Endothelial cell of umbilical vein (primary cell): ENCODE results near the gene DCC. TPM values are rescaled to one million over a fixed set of nuclear protein-coding genes. Genes with fewer than 3 reads are reported as not detected.

ENCODE experiments used
- BruUV-seq: library from RNA; stranded (reverse); fragments of 400-500 nt; replicated peaks from 2 replicates; lab custom pipeline; 2021; lab: Mats Ljungman, UMichigan
- CTCF ChIA-PET: fragments of 300-600, 350-600 bp; sonication (Branson Sonifier 250); formaldehyde crosslinking; loops from one replicate; lab custom pipeline; 2021; ENCODE audit warnings: antibody characterized with exemption, inconsistent platforms; lab: Charles Lee
- POLR2A ChIA-PET: fragments of 300-600, 350-600 bp; sonication (Branson Sonifier 250); formaldehyde crosslinking; loops from one replicate; lab custom pipeline; 2021; ENCODE audit warnings: antibody characterized with exemption, inconsistent platforms; lab: Charles Lee
- DNase-seq: peaks from one replicate; pipeline ENCODE4 v3.0.0-alpha.2; 2011; ENCODE audit warnings: low read depth, low spot score
- FAIRE-seq: peaks from 2 replicates; lab custom pipeline; 2011; peaks lifted over from hg19 to GRCh38; lab: Jason Lieb, UNC
- H2AFZ ChIP-seq: 2 replicates; pipeline ENCODE4 v1.6.0; 2012; ENCODE audit warnings: low read depth, low read length, control low read depth, inconsistent platforms
- H3K27ac ChIP-seq: 2 replicates; pipeline ENCODE4 v1.5.1; 2011; ENCODE audit warnings: low read depth, mild to moderate bottlenecking, control low read depth, low read length, moderate library complexity; ENCODE audit not compliant: insufficient read depth
- H3K27me3 ChIP-seq, 2 experiments: 2 replicates each; pipeline versions ENCODE4 v1.6.0 to v1.6.1; 2011; ENCODE audit warnings: low read length in 2 of 2, mixed read lengths in 1 of 2; ENCODE audit not compliant: control insufficient read depth in 2 of 2, insufficient read depth in 2 of 2
- H3K36me3 ChIP-seq, 2 experiments: 2 replicates in 1 of 2; 3 replicates in 1 of 2; pipeline ENCODE4 v1.5.1; 2011; ENCODE audit warnings: low read length in 2 of 2, mild to moderate bottlenecking in 1 of 2, moderate library complexity in 1 of 2; ENCODE audit not compliant: control insufficient read depth in 2 of 2, insufficient read depth in 2 of 2; ENCODE audit errors: extremely low read depth in 1 of 2
- H3K4me1 ChIP-seq: 3 replicates; pipeline ENCODE4 v1.5.1; 2011; ENCODE audit warnings: mild to moderate bottlenecking, low read length; ENCODE audit not compliant: control insufficient read depth, insufficient read depth; ENCODE audit errors: extremely low read depth
- H3K4me2 ChIP-seq: 2 replicates; pipeline ENCODE4 v1.6.1; 2011; ENCODE audit warnings: low read length, control low read depth, mixed read lengths; ENCODE audit not compliant: insufficient read depth
- H3K4me3 ChIP-seq, 3 experiments: fragments of 200-600 bp in 1 of 3; sonication (generic), shearing (Covaris generic) in 1 of 3; replicated peaks in 1 of 3; 2 replicates each; pipeline ENCODE4 v1.5.1; 2011 to 2016; ENCODE audit warnings: control low read depth in 3 of 3, low read length in 3 of 3, mild to moderate bottlenecking in 2 of 3, inconsistent platforms in 1 of 3, low read depth in 1 of 3, moderate library complexity in 1 of 3; ENCODE audit not compliant: insufficient read depth in 1 of 3
- H3K79me2 ChIP-seq: 2 replicates; pipeline ENCODE4 v1.6.0; 2012; ENCODE audit warnings: low read length, inconsistent platforms; ENCODE audit not compliant: control insufficient read depth, insufficient read depth
- H3K9ac ChIP-seq: replicated peaks from 2 replicates; pipeline ENCODE3; 2011; ENCODE audit warnings: low read length, control low read depth; ENCODE audit not compliant: insufficient read depth; ENCODE audit errors: extremely low read depth
- H3K9me1 ChIP-seq: replicated peaks from 3 replicates; pipeline ENCODE4 v1.6.0; 2011; ENCODE audit warnings: mild to moderate bottlenecking, low read length; ENCODE audit not compliant: control insufficient read depth, insufficient read depth; ENCODE audit errors: extremely low read depth
- H3K9me3 ChIP-seq: replicated peaks from 2 replicates; pipeline ENCODE4 v1.5.1; 2012; ENCODE audit warnings: low read length, inconsistent platforms; ENCODE audit not compliant: control insufficient read depth, insufficient read depth
- H4K20me1 ChIP-seq: replicated peaks from 2 replicates; pipeline ENCODE3; 2011; ENCODE audit warnings: mild to moderate bottlenecking, low read length; ENCODE audit not compliant: control insufficient read depth, insufficient read depth; ENCODE audit errors: extremely low read depth
- EZH2 ChIP-seq: IDR thresholded peaks from 2 replicates; pipeline ENCODE4 v1.6.1; 2012; ENCODE audit warnings: borderline replicate concordance, low read depth, mild to moderate bottlenecking, moderate library complexity, low read length, inconsistent platforms; ENCODE audit not compliant: severe bottlenecking
- FOS ChIP-seq: IDR thresholded peaks from 2 replicates; pipeline ENCODE4 v1.6.1; 2011; ENCODE audit warnings: mild to moderate bottlenecking, low read length, moderate library complexity, borderline replicate concordance; ENCODE audit not compliant: insufficient read depth
- GATA2 ChIP-seq: IDR thresholded peaks from 2 replicates; pipeline ENCODE4 v1.7.0; 2011; ENCODE audit warnings: low read depth, mild to moderate bottlenecking, moderate library complexity, mixed read lengths, low read length; ENCODE audit not compliant: insufficient read length, insufficient read depth
- JUN ChIP-seq: IDR thresholded peaks from 2 replicates; pipeline ENCODE4 v1.6.1; 2011; ENCODE audit warnings: borderline replicate concordance, low read depth; ENCODE audit not compliant: insufficient read length, insufficient read depth
- MYC ChIP-seq: IDR thresholded peaks from one replicate; pipeline ENCODE4 v1.6.1; 2011; ENCODE audit warnings: mild to moderate bottlenecking, low read depth, low read length
- POLR2A ChIP-seq: IDR thresholded peaks from 2 replicates; pipeline ENCODE4 v1.6.1; 2012; ENCODE audit warnings: low read depth, mild to moderate bottlenecking, control low read depth, low read length
- POLR2AphosphoS5 ChIP-seq: IDR thresholded peaks from 2 replicates; pipeline ENCODE4 v1.6.1; 2012; ENCODE audit warnings: low read depth, mild to moderate bottlenecking, control low read depth, low read length, moderate library complexity; ENCODE audit not compliant: insufficient read depth
- dilution Hi-C: fragments of 300-500 bp; cut with MboI; formaldehyde crosslinking; loops from one replicate; pipeline ENCODE4 v1.15.0; 2019; ENCODE audit warnings: low sequenced_read_pairs; ENCODE audit not compliant: extremely low pct_ligation_motif_present
- intact Hi-C: fragments of 100-400 bp; cut with micrococcal nuclease; formaldehyde crosslinking; loops from one replicate; pipeline ENCODE4 v1.10.0; 2022
- polyA plus RNA-seq, 4 experiments: library from polyadenylated mRNA; depleted of rRNA in 3 of 4; stranded (reverse) in 3 of 4; unstranded in 1 of 4; fragments of >200 nt; gene quantifications; 2 replicates each; pipeline versions ENCODE4 v1.2.1 to v1.2.3, GENCODE V29; 2011 to 2012; ENCODE audit warnings: missing spikeins in 1 of 4
- total RNA-seq: library from RNA; stranded (reverse); gene quantifications from 2 replicates; pipeline ENCODE4 v1.2.3, GENCODE V29; 2021
- TF ChIP-seq, protein P1 (sequence below), 2 donors: IDR thresholded peaks; 1 replicate in 1 of 2; 2 replicates in 1 of 2; pipeline ENCODE4 v1.5.1; 2011; ENCODE audit warnings: low read length in 2 of 2, mild to moderate bottlenecking in 2 of 2, moderate library complexity in 2 of 2, control low read depth in 1 of 2, inconsistent platforms in 1 of 2, low read depth in 1 of 2; ENCODE audit not compliant: insufficient read depth in 1 of 2; ENCODE audit errors: extremely low read depth in 1 of 2
- TF ChIP-seq, protein P2 (sequence below): IDR thresholded peaks from 2 replicates; pipeline ENCODE4 v1.6.1; 2011; ENCODE audit not compliant: insufficient read depth, insufficient read length

DCC gene
- total and polyA plus RNA-seq, 2 donors (not counting 3 experiments of a cell fraction or from before 2014, with no cell fraction given), result not detected

DNA sequence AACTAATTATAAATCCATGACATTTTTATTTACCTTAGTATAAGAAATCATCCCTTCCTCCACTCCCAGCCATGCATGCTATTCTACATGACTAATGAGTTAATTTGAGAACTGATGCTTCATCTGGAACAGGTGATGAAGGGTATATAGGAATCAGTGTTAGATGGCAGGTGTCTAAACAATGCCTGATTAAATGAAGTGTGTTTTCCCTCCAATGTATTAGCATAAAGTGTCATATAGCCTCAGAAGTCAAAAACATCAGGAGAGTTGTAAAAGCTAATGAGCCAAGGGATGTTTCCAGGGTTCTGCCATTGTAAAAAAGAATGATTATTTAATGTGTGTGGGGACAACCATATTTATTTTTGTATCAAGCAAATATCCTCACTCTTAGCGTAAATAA is 913.8 kb downstream of the DCC start:
- ChIA-PET POLR2A (no interaction called here), CTCF (no interaction called here)
- Histone ChIP-seq H3K9me3 (no peaks in the 10 kb centered on the region), H3K4me1 (no peaks in the 10 kb centered on the region), H3K9ac (no peak overlapping the region), H2AFZ (no peak overlapping the region), H4K20me1 (no peaks in the 10 kb centered on the region), H3K79me2 (no peaks in the 10 kb centered on the region), H3K4me2 (no peak overlapping the region), H3K4me3 (no peak overlapping the region), H3K36me3 (no peaks in the 10 kb centered on the region), H3K27me3 (no peaks in the 10 kb centered on the region), H3K9me1 (no peaks in the 10 kb centered on the region), H3K27ac (no peak overlapping the region)
- no peak for DNase-seq
- dilution Hi-C loops (no loop called here), intact Hi-C loops (no loop called here)
- no peak for FAIRE-seq
- TF ChIP-seq, protein P1, sequence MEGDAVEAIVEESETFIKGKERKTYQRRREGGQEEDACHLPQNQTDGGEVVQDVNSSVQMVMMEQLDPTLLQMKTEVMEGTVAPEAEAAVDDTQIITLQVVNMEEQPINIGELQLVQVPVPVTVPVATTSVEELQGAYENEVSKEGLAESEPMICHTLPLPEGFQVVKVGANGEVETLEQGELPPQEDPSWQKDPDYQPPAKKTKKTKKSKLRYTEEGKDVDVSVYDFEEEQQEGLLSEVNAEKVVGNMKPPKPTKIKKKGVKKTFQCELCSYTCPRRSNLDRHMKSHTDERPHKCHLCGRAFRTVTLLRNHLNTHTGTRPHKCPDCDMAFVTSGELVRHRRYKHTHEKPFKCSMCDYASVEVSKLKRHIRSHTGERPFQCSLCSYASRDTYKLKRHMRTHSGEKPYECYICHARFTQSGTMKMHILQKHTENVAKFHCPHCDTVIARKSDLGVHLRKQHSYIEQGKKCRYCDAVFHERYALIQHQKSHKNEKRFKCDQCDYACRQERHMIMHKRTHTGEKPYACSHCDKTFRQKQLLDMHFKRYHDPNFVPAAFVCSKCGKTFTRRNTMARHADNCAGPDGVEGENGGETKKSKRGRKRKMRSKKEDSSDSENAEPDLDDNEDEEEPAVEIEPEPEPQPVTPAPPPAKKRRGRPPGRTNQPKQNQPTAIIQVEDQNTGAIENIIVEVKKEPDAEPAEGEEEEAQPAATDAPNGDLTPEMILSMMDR (IDR thresholded peaks at IDR 0.05; ENCODE audit: extremely low read depth in 1 of 2, insufficient read depth in 1 of 2, low read depth in 1 of 2, low read length in 2 of 2), result no peak
- TF ChIP-seq EZH2 (no peak), JUN (no peak), GATA2 (no peak), POLR2A (no peak), MYC (no peak), FOS (no peak), POLR2AphosphoS5 (no peak)
- TF ChIP-seq, protein P2, sequence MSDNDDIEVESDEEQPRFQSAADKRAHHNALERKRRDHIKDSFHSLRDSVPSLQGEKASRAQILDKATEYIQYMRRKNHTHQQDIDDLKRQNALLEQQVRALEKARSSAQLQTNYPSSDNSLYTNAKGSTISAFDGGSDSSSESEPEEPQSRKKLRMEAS, result no peak
- no TSS peak for BruUV-seq
